OCI-LY7 (cell line): Measurements from ENCODE around the gene SOWAHD. TPM values are rescaled to one million over a fixed set of nuclear protein-coding genes. Genes with fewer than 3 reads are reported as not detected.
A peak's percentile ranks its signal among the peaks of the same experiment; 100 is the strongest.

Experiments used
- BruUV-seq: library from RNA; stranded (reverse); fragments of 400-500 nt; replicated peaks from 2 replicates; lab custom pipeline; 2021; lab: Mats Ljungman, UMichigan
- CTCF ChIA-PET: fragments of 300-600 bp; sonication (Branson Sonifier 250); formaldehyde crosslinking; loops from one replicate; lab custom pipeline; 2022; ENCODE audit warnings: antibody characterized with exemption; ENCODE audit not compliant: unreplicated experiment; lab: Charles Lee
- POLR2A ChIA-PET: fragments of 300-600 bp; sonication (Branson Sonifier 250); formaldehyde crosslinking; loops from one replicate; lab custom pipeline; 2022; ENCODE audit warnings: antibody characterized with exemption; lab: Charles Lee
- DNase-seq: peaks from one replicate; pipeline ENCODE4 v3.0.0-alpha.2; 2015; ENCODE audit warnings: low spot score
- H2AFZ ChIP-seq: fragments of 200-600 bp; sonication (generic), shearing (Covaris generic); 2 replicates; pipeline ENCODE4 v1.6.1; 2014; ENCODE audit warnings: mild to moderate bottlenecking, antibody characterized with exemption, low read length, moderate library complexity
- H3K27ac ChIP-seq: fragments of 200-600 bp; sonication (generic); 2 replicates; pipeline ENCODE4 v1.5.1; 2014; ENCODE audit warnings: mixed run types, low read depth, mild to moderate bottlenecking, moderate library complexity, low read length, inconsistent platforms; ENCODE audit not compliant: poor library complexity, severe bottlenecking
- H3K36me3 ChIP-seq: fragments of 200-600 bp; sonication (generic); 2 replicates; pipeline ENCODE4 v1.6.1; 2014; ENCODE audit warnings: mild to moderate bottlenecking, antibody characterized with exemption, low read length, moderate library complexity, mixed read lengths; ENCODE audit not compliant: insufficient read depth
- H3K4me1 ChIP-seq: fragments of 200-600 bp; sonication (generic); 2 replicates; pipeline ENCODE4 v1.5.1; 2014; ENCODE audit warnings: mild to moderate bottlenecking, low read length; ENCODE audit not compliant: insufficient read depth, poor library complexity, severe bottlenecking
- H3K4me2 ChIP-seq: fragments of 200-600 bp; sonication (generic); 2 replicates; pipeline ENCODE4 v1.6.1; 2014; ENCODE audit warnings: mild to moderate bottlenecking, low read length
- H3K4me3 ChIP-seq: fragments of 200-600 bp; sonication (generic); 2 replicates; pipeline ENCODE4 v1.5.1; 2014; ENCODE audit warnings: mild to moderate bottlenecking, low read depth, low read length; ENCODE audit not compliant: poor library complexity, severe bottlenecking
- H3K79me2 ChIP-seq: fragments of 200-600 bp; sonication (generic); 2 replicates; pipeline ENCODE4 v1.6.1; 2016; ENCODE audit warnings: low read depth, mild to moderate bottlenecking, low read length, moderate library complexity, mixed read lengths; ENCODE audit not compliant: insufficient read depth
- H3K9me2 ChIP-seq: fragments of 200-600 bp; sonication (generic); 2 replicates; pipeline ENCODE4 v1.6.1; 2016; ENCODE audit warnings: mild to moderate bottlenecking, low read length, mixed read lengths; ENCODE audit not compliant: insufficient read depth
- H3K9me3 ChIP-seq: fragments of 200-600 bp; sonication (generic); 2 replicates; pipeline ENCODE4 v1.6.1; 2014; ENCODE audit warnings: mild to moderate bottlenecking, mixed run types, low read length, mixed read lengths
- H4K20me1 ChIP-seq: fragments of 200-600 bp; sonication (generic); 2 replicates; pipeline ENCODE4 v1.6.1; 2014; ENCODE audit warnings: mild to moderate bottlenecking, antibody characterized with exemption, low read length, moderate library complexity, mixed read lengths; ENCODE audit not compliant: insufficient read depth
- CTCF ChIP-seq: fragments of 200-600 bp; sonication (generic); conservative IDR thresholded peaks from 2 replicates; pipeline ENCODE4 v1.5.1; 2014; ENCODE audit warnings: mild to moderate bottlenecking, antibody characterized with exemption, low read length, moderate library complexity, mixed read lengths
- EZH2phosphoT487 ChIP-seq: fragments of 200-600 bp; sonication (generic); IDR thresholded peaks from 2 replicates; pipeline ENCODE4 v1.6.1; 2018; ENCODE audit warnings: low read depth, borderline replicate concordance, mild to moderate bottlenecking, mixed run types, antibody characterized with exemption, low read length, moderate library complexity, mixed read lengths
- intact Hi-C: fragments of 100-400 bp; cut with micrococcal nuclease; formaldehyde crosslinking; loops from one replicate; pipeline ENCODE4 v1.10.0; 2022; ENCODE audit not compliant: unreplicated experiment
- total RNA-seq, 2 experiments: library from RNA; depleted of rRNA in 1 of 2; stranded (reverse); fragments of >200 nt in 1 of 2; shearing (Covaris generic) in 1 of 2; gene quantifications; 2 replicates each; pipeline ENCODE4 v1.2.3, GENCODE V29; 2014 to 2022

The SOWAHD gene
- total RNA-seq, 2 experiments from 2014 or later: 0.29 TPM; not detected in 1

- DNase-seq: peak; percentile 30
- no peak overlapping the region for H2AFZ ChIP-seq
- H3K4me1 ChIP-seq: peaks cover 70% of the 10 kb centered on the region
- H3K4me3 ChIP-seq: peak overlapping the region; percentile 18
- ChIA-PET CTCF (no interaction called here), POLR2A (interaction anchor here (0.7 to 2.1 kb wide), 5 partner anchors 11 to 253 kb away, joined by 3 to 6 read pairs (median 4); partner anchors contain the start of gene RPL39)
- no peak for TF ChIP-seq EZH2phosphoT487
- TF ChIP-seq CTCF: no peak
- H4K20me1 ChIP-seq: no peaks in the 10 kb centered on the region
- no peak overlapping the region for H3K27ac ChIP-seq
- H3K9me3 ChIP-seq: no peaks in the 10 kb centered on the region
- H3K79me2 ChIP-seq: no peaks in the 10 kb centered on the region
- intact Hi-C loops: no loop called here
- H3K4me2 ChIP-seq: peak overlapping the region; percentile 87
- H3K36me3 ChIP-seq: no peaks in the 10 kb centered on the region
- H3K9me2 ChIP-seq: no peaks in the 10 kb centered on the region
- BruUV-seq: no TSS peak
Observed at GRCh38 chrX:119760026-119760877, 1.9 kb downstream of the SOWAHD start.

- POLR2A ChIA-PET: no interaction called here
Observed at GRCh38 chrX:119762718-119763117, 4.3 kb downstream of the SOWAHD start.

More at GRCh38 chrX:119762718-119763117, 4.3 kb downstream of the SOWAHD start:
- Histone ChIP-seq H3K27ac (no peak overlapping the region), H3K4me3 (no peak overlapping the region), H3K79me2 (no peaks in the 10 kb centered on the region), H3K9me2 (no peaks in the 10 kb centered on the region), H3K9me3 (no peaks in the 10 kb centered on the region), H4K20me1 (no peaks in the 10 kb centered on the region), H2AFZ (no peak overlapping the region), H3K4me1 (peaks cover 45% of the 10 kb centered on the region), H3K4me2 (no peak overlapping the region), H3K36me3 (no peaks in the 10 kb centered on the region)
- CTCF ChIA-PET: no interaction called here
- intact Hi-C loops: no loop called here
- no TSS peak for BruUV-seq
- DNase-seq: no peak
- TF ChIP-seq CTCF (no peak), EZH2phosphoT487 (no peak)
